ACC112 (cell line): Measurements from ENCODE around the gene MCL1.

Experiments
- H2AFZ ChIP-seq: fragments of 200-600 bp; sonication (generic); one replicate; pipeline ENCODE4 v1.6.0; 2017; ENCODE audit warnings: antibody characterized with exemption, low read length; ENCODE audit not compliant: unreplicated experiment
- H3K27ac ChIP-seq: fragments of 200-600 bp; sonication (generic); 2 replicates; pipeline ENCODE4 v1.5.1; 2014; ENCODE audit warnings: low read depth, mild to moderate bottlenecking, antibody characterized with exemption, low read length, moderate library complexity
- H3K27me3 ChIP-seq: fragments of 200-600 bp; sonication (generic); 2 replicates; pipeline ENCODE4 v1.6.1; 2014; ENCODE audit warnings: mild to moderate bottlenecking, antibody characterized with exemption, low read length, moderate library complexity, mixed read lengths; ENCODE audit not compliant: insufficient read depth
- H3K36me3 ChIP-seq: fragments of 200-600 bp; sonication (generic); 2 replicates; pipeline ENCODE4 v1.6.1; 2016; ENCODE audit warnings: mild to moderate bottlenecking, antibody characterized with exemption, low read length, moderate library complexity, mixed read lengths; ENCODE audit not compliant: insufficient read depth
- H3K4me1 ChIP-seq: fragments of 200-600 bp; sonication (generic); one replicate; pipeline ENCODE4 v1.6.1; 2016; ENCODE audit warnings: low read length, mixed read lengths; ENCODE audit not compliant: insufficient read depth, unreplicated experiment, control insufficient read depth
- H3K4me3 ChIP-seq: fragments of 200-600 bp; sonication (generic); 2 replicates; pipeline ENCODE4 v1.5.1; 2014; ENCODE audit warnings: mild to moderate bottlenecking, low read depth, low read length
- H3K79me2 ChIP-seq: fragments of 200-600 bp; sonication (generic); one replicate; pipeline ENCODE4 v1.6.0; 2016; ENCODE audit warnings: low read length; ENCODE audit not compliant: control insufficient read depth, unreplicated experiment, insufficient read depth

MCL1 gene

GRCh38 chr1:150555198-150555970 is 24.0 kb downstream of the MCL1 start:
- H3K36me3 ChIP-seq = peaks cover 3% of the 10 kb centered on the region; the same call in 1 of the 2 replicates
- peaks cover 40% of the 10 kb centered on the region for H3K4me1 ChIP-seq
- H2AFZ ChIP-seq = no peak overlapping the region
- no peak overlapping the region for H3K27ac ChIP-seq
- peaks cover 13% of the 10 kb centered on the region for H3K79me2 ChIP-seq
- no peak overlapping the region for H3K4me3 ChIP-seq
- H3K27me3 ChIP-seq = no peaks in the 10 kb centered on the region

GRCh38 chr1:150554086-150554452 is 25.3 kb downstream of the MCL1 start:
- Histone ChIP-seq H3K4me1 (peaks cover 33% of the 10 kb centered on the region), H2AFZ (no peak overlapping the region), H3K79me2 (peaks cover 3% of the 10 kb centered on the region), H3K27me3 (no peaks in the 10 kb centered on the region), H3K36me3 (peaks cover 3% of the 10 kb centered on the region; the same call in 1 of the 2 replicates), H3K27ac (no peak overlapping the region), H3K4me3 (no peak overlapping the region)

DNA sequence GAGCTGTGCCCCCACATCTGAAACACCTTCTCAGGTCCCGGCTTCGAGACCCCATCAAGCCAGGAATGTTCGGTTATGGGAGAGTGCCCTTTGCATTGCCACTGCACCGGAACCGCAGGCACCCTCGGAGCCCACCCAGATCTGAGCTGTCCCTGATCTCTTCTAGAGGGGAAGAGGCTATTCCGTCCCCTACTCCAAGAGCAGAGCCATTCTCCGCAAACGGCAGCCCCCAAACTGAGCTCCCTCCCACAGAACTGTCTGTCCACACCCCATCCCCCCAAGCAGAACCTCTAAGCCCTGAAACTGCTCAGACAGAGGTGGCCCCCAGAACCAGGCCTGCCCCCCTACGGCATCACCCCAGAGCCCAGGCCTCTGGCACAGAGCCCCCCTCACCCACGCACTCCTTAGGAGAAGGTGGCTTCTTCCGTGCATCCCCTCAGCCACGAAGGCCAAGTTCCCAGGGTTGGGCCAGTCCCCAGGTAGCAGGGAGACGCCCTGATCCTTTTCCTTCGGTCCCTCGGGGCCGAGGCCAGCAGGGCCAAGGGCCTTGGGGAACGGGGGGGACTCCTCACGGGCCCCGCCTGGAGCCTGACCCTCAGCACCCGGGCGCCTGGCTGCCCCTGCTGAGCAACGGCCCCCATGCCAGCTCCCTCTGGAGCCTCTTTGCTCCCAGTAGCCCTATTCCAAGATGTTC is 25.9 kb downstream of the MCL1 start:
- H3K4me1 ChIP-seq = peaks cover 33% of the 10 kb centered on the region
- peaks cover 3% of the 10 kb centered on the region for H3K79me2 ChIP-seq
- no peak overlapping the region for H3K4me3 ChIP-seq
- H3K27me3 ChIP-seq = no peaks in the 10 kb centered on the region
- H3K27ac ChIP-seq = peak overlapping the region; percentile 69
- H3K36me3 ChIP-seq = peaks cover 3% of the 10 kb centered on the region; the same call in 1 of the 2 replicates
- H2AFZ ChIP-seq = no peak overlapping the region

DNA sequence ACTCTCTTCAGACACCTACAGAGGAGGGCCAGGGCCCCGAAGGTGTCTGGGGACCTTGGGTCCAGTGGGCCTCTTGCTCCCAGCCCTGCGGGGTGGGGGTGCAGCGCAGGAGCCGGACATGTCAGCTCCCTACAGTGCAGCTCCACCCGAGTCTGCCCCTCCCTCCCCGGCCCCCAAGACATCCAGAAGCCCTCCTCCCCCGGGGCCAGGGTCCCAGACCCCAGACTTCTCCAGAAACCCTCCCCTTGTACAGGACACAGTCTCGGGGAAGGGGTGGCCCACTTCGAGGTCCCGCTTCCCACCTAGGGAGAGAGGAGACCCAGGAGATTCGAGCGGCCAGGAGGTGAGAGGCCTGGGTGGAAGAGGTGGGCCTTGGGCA is 26.5 kb downstream of the MCL1 start:
- Histone ChIP-seq H3K4me1 (peaks cover 33% of the 10 kb centered on the region), H2AFZ (no peak overlapping the region), H3K27me3 (no peaks in the 10 kb centered on the region), H3K36me3 (peaks cover 3% of the 10 kb centered on the region; the same call in 1 of the 2 replicates), H3K27ac (peak overlapping the region; percentile 69), H3K4me3 (no peak overlapping the region), H3K79me2 (no peaks in the 10 kb centered on the region)

DNA sequence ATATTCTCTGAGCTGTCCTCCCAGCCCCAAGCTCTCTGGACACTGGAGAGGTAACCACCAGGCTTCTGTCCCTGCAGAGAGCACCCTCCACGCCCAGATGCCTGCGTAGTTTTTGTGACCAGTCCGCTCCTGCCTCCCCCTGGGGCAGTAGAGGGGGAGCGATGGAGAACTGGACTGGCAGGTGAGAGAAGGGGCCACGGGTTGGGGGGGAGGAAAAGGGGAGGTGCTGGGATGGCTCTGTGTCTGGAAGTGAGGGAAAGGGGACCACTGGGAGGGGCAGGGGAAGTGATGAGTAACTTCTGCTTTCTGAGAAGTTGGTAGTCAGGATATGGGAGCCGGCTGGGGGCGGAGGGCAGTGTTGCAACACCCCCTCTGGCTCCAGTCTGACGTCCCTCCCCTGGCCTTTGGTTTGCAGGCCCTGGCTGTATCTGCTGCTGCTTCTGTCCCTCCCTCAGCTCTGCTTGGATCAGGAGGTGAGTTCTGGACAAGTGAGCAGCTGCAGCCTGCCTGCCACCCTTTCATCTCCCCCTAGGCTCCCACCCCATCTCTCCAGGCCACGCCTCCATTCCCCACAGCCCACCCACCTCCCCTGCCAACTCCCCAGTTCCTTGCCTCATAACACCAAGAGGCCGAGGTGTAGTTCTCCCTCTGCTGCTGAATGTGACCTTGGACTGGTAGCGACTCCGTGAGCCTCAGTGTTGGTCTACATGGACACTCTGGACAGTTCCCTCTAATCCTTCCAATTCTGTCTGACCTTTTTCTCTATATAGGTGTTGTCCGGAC is 27.1 kb downstream of the MCL1 start:
- peaks cover 33% of the 10 kb centered on the region for H3K4me1 ChIP-seq
- H3K36me3 ChIP-seq = peaks cover 3% of the 10 kb centered on the region; the same call in 1 of the 2 replicates
- H2AFZ ChIP-seq = no peak overlapping the region
- no peaks in the 10 kb centered on the region for H3K27me3 ChIP-seq
- peak overlapping the region; percentile 69 for H3K27ac ChIP-seq
- H3K79me2 ChIP-seq = no peaks in the 10 kb centered on the region
- no peak overlapping the region for H3K4me3 ChIP-seq

GRCh38 chr1:150551784-150552127 is 27.7 kb downstream of the MCL1 start:
- Histone ChIP-seq H3K27ac (peak overlapping the region; percentile 63), H3K27me3 (no peaks in the 10 kb centered on the region), H3K4me3 (no peak overlapping the region), H2AFZ (no peak overlapping the region), H3K36me3 (peaks cover 3% of the 10 kb centered on the region; the same call in 1 of the 2 replicates), H3K4me1 (peaks cover 33% of the 10 kb centered on the region), H3K79me2 (no peaks in the 10 kb centered on the region)

DNA sequence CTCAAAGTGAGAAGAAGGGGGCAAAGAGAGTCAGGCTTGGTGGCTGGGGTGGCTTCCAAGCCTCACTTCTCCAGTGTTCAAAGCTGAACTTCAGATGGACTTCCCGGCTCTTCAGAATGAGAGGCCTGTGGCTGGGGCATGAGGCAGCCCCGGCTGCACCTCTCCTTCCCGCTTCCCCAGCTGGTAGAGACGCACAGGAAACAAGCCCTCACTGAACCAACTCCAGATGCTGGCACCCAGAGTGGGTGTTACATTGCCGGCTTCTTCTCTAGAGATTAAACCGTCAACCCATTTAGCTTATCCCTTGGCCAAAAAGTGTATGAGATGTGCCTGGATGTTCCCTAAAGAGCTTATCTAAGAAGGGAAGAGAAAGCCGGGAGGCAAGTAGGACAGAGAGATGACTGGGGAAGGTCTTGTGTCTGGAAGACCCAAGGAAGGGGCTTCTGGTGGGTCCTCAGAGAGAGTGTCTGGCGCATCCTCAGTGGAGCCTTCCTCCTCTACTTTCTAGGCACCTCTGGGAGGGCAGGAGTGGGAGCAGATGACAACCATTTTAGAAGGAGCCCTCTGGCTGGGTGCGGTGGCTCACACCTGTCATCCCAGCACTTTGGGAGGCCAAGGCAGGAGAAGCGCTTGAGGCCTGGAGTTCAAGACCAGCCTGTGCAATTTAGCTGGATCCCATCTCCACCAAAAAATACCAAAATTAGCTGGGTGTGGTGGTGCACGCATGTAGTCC is 28.2 kb downstream of the MCL1 start:
- H3K27ac ChIP-seq = peak overlapping the region; percentile 63
- H3K4me1 ChIP-seq = peaks cover 33% of the 10 kb centered on the region
- H3K4me3 ChIP-seq = no peak overlapping the region
- H3K36me3 ChIP-seq = peaks cover 3% of the 10 kb centered on the region; the same call in 1 of the 2 replicates
- H3K79me2 ChIP-seq = no peaks in the 10 kb centered on the region
- H3K27me3 ChIP-seq = no peaks in the 10 kb centered on the region
- no peak overlapping the region for H2AFZ ChIP-seq

DNA sequence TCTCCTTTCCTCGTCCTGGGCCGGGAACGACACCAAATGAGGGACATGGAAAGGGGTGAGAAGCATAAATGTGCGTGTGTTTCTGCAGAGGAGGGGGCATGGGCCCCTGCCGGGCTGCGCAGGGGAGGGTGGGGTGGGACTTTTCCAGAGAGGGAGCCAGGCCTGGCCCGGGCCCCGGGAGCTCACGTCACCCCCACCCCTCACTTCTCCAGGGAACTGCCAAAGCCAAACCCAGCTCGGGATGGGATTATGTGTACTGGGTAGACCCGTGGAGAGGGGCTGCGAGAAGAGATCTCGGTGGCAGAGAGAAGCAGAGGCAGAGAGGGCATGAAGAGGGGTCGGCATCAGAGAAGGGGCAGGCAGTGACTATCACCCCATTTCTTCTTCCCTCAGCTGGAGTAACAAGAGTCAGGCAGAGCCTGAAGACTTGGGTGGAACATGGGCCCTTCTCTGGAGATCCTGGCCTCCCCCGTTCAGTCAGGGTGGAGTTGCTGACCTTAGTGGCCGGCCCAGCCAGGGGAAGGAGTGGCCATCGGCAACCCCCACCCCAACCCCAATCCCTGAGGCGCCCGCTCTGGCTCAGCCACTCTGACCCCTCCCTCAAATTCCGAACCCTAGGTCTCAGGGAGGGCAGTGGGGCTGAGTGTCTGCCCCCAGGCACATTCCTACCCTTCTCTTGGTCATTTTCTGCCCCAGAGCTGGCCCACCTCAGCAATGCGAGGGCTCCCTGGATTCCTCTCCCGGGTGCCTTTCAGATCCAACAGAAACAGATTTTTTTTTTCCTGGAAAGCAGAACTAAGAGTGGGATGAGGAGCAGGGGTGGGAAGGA is 29.0 kb downstream of the MCL1 start:
- no peaks in the 10 kb centered on the region for H3K27me3 ChIP-seq
- H3K4me3 ChIP-seq = peak overlapping the region; percentile 79
- no peak overlapping the region for H2AFZ ChIP-seq
- no peaks in the 10 kb centered on the region for H3K36me3 ChIP-seq
- peak overlapping the region; percentile 63 for H3K27ac ChIP-seq
- peaks cover 33% of the 10 kb centered on the region for H3K4me1 ChIP-seq
- no peaks in the 10 kb centered on the region for H3K79me2 ChIP-seq

- Histone ChIP-seq H3K27ac (no peak overlapping the region), H3K4me3 (peak overlapping the region; percentile 79), H2AFZ (no peak overlapping the region)
Observed at GRCh38 chr1:150549496-150550221, 29.8 kb downstream of the MCL1 start.

More at GRCh38 chr1:150549496-150550221, 29.8 kb downstream of the MCL1 start:
- Histone ChIP-seq H3K79me2 (no peaks in the 10 kb centered on the region), H3K36me3 (no peaks in the 10 kb centered on the region), H3K27me3 (no peaks in the 10 kb centered on the region), H3K4me1 (peaks cover 33% of the 10 kb centered on the region)
